ENCODE data around the gene B9D1.

Gene B9D1

GRCh38 chr17:19335951-19336631, 26.4 kb downstream of the B9D1 start:
- no peak for DNase-seq

GRCh38 chr17:19334331-19334730, 28.2 kb downstream of the B9D1 start:
- no peak for DNase-seq

- DNase-seq: no peak
Observed at GRCh38 chr17:19333736-19334290, 28.7 kb downstream of the B9D1 start.

GRCh38 chr17:19333132-19333440, 29.4 kb downstream of the B9D1 start:
- no peak for DNase-seq

- DNase-seq: no peak
Observed at GRCh38 chr17:19332371-19333131, 30.0 kb downstream of the B9D1 start.

GRCh38 chr17:19331543-19332245, 30.8 kb downstream of the B9D1 start:
- no peak for DNase-seq

- no peak for DNase-seq
Observed at GRCh38 chr17:19331134-19331533, 31.4 kb downstream of the B9D1 start.

GRCh38 chr17:19330271-19330670, 32.3 kb downstream of the B9D1 start:
- no peak for DNase-seq

- DNase-seq: no peak
Observed at GRCh38 chr17:19329839-19330238, 32.7 kb downstream of the B9D1 start.

GRCh38 chr17:19329136-19329535, 33.4 kb downstream of the B9D1 start:
- no peak for DNase-seq

GRCh38 chr17:19328441-19329061, 34.0 kb downstream of the B9D1 start:
- DNase-seq: no peak

- no peak for DNase-seq
Observed at GRCh38 chr17:19327031-19327783, 35.3 kb downstream of the B9D1 start.

GRCh38 chr17:19325542-19325941, 37.0 kb downstream of the B9D1 start:
- DNase-seq: no peak

- DNase-seq: no peak
Observed at GRCh38 chr17:19322861-19323260, 39.7 kb downstream of the B9D1 start.

GRCh38 chr17:19322129-19322505, 40.4 kb downstream of the B9D1 start:
- no peak for DNase-seq

GRCh38 chr17:19321481-19322128, 40.9 kb downstream of the B9D1 start:
- DNase-seq: no peak

GRCh38 chr17:19320876-19321275, 41.6 kb downstream of the B9D1 start:
- DNase-seq: no peak

- no peak for DNase-seq
Observed at GRCh38 chr17:19319771-19320505, 42.6 kb downstream of the B9D1 start.

GRCh38 chr17:19318611-19319010, 43.9 kb downstream of the B9D1 start:
- no peak for DNase-seq

GRCh38 chr17:19317359-19318095, 45.0 kb downstream of the B9D1 start:
- DNase-seq: no peak

All from effector CD4-positive, alpha-beta T cell (primary cell).